PFSK-1 (cell line): ENCODE results near the gene CC2D2A.

Experiments
- SIN3A ChIP-seq: IDR thresholded peaks from 2 replicates; pipeline ENCODE4 v1.6.1; 2012; ENCODE audit warnings: mild to moderate bottlenecking, low read length, moderate library complexity, borderline replicate concordance; ENCODE audit not compliant: insufficient read depth
- TAF1 ChIP-seq: IDR thresholded peaks from 2 replicates; pipeline ENCODE4 v1.6.1; 2012; ENCODE audit warnings: low read length, control low read depth, borderline replicate concordance; ENCODE audit not compliant: insufficient read depth

- TF ChIP-seq SIN3A, result no peak
- no peak for TF ChIP-seq TAF1
Observed at GRCh38 chr4:15423285-15423711, 46.4 kb upstream of the CC2D2A start.
